HepG2 (cell line): Measurements from ENCODE around the gene NCOA6. TPM values are rescaled to one million over a fixed set of nuclear protein-coding genes. Genes with fewer than 3 reads are reported as not detected.

ENCODE experiments used
- AKAP8 ChIP-seq: sonication (generic); formaldehyde crosslinking; IDR thresholded peaks from 2 replicates; pipeline ENCODE4 v1.5.1; 2020; ENCODE audit warnings: mild to moderate bottlenecking, missing genetic modification reagents
- ARID4A ChIP-seq: sonication (generic); formaldehyde crosslinking; IDR thresholded peaks from 2 replicates; pipeline ENCODE4 v1.5.0; 2020; ENCODE audit warnings: mild to moderate bottlenecking, missing genetic modification reagents, borderline replicate concordance
- BATF2 ChIP-seq: sonication (generic); formaldehyde crosslinking; IDR thresholded peaks from 2 replicates; pipeline ENCODE4 v1.8.0; 2022; ENCODE audit warnings: mild to moderate bottlenecking, missing genetic modification reagents, moderate library complexity
- ELK4 ChIP-seq: sonication (generic); formaldehyde crosslinking; IDR thresholded peaks from 2 replicates; pipeline ENCODE4 v1.9.0; 2021; ENCODE audit warnings: missing genetic modification reagents, borderline replicate concordance
- ETS1 ChIP-seq: sonication (generic); formaldehyde crosslinking; IDR thresholded peaks from 2 replicates; pipeline ENCODE4 v1.4.0; 2020; ENCODE audit warnings: missing genetic modification reagents
- GPBP1L1 ChIP-seq: sonication (generic); formaldehyde crosslinking; IDR thresholded peaks from 2 replicates; pipeline ENCODE4 v1.5.0; 2020; ENCODE audit warnings: mild to moderate bottlenecking, missing genetic modification reagents
- JUN ChIP-seq: sonication (generic); formaldehyde crosslinking; IDR thresholded peaks from 2 replicates; pipeline ENCODE4 v1.4.0; 2020; ENCODE audit warnings: mild to moderate bottlenecking, missing genetic modification reagents
- MTERF4 ChIP-seq: sonication (generic); formaldehyde crosslinking; IDR thresholded peaks from 2 replicates; pipeline ENCODE4 v1.8.0; 2023; ENCODE audit warnings: mild to moderate bottlenecking, missing genetic modification reagents
- RFX3 ChIP-seq: IDR thresholded peaks from 2 replicates; pipeline ENCODE4 v1.6.1; 2016; ENCODE audit warnings: missing biosample characterization, missing genetic modification reagents
- THAP7 ChIP-seq: sonication (generic); formaldehyde crosslinking; IDR thresholded peaks from 2 replicates; pipeline ENCODE4 v1.8.1; 2023; ENCODE audit warnings: mild to moderate bottlenecking, missing genetic modification reagents
- ZC3H13 ChIP-seq: sonication (generic); formaldehyde crosslinking; IDR thresholded peaks from 2 replicates; pipeline ENCODE4 v1.8.1; 2023; ENCODE audit warnings: mild to moderate bottlenecking, missing genetic modification reagents, moderate library complexity
- ZNF12 ChIP-seq: sonication (generic); formaldehyde crosslinking; IDR thresholded peaks from 2 replicates; pipeline ENCODE4 v1.5.0; 2020; ENCODE audit warnings: missing genetic modification reagents
- ZNF124 ChIP-seq: sonication (generic); formaldehyde crosslinking; IDR thresholded peaks from 2 replicates; pipeline ENCODE4 v1.4.0; 2020; ENCODE audit warnings: missing genetic modification reagents
- ZNF280B ChIP-seq: sonication (generic); formaldehyde crosslinking; IDR thresholded peaks from 2 replicates; pipeline ENCODE4 v1.5.0; 2020; ENCODE audit warnings: missing genetic modification reagents, mild to moderate bottlenecking, borderline replicate concordance
- ZNF784 ChIP-seq: sonication (generic); formaldehyde crosslinking; IDR thresholded peaks from 2 replicates; pipeline ENCODE4 v1.5.1; 2020; ENCODE audit warnings: missing genetic modification reagents, mild to moderate bottlenecking, borderline replicate concordance
- ZSCAN31 ChIP-seq: sonication (generic); formaldehyde crosslinking; IDR thresholded peaks from 2 replicates; pipeline ENCODE4 v1.5.0; 2020; ENCODE audit warnings: low read depth, mild to moderate bottlenecking, missing genetic modification reagents
- polyA plus RNA-seq, 8 experiments: library from polyadenylated mRNA; depleted of rRNA in 3 of 8; stranded (reverse) in 7 of 8; unstranded in 1 of 8; fragments of >200 nt; fragmentation: Illumina TruSeq in 4 of 8; extraction: Trizol in 4 of 8; gene quantifications; 2 replicates each; pipeline versions ENCODE4 v1.2.1 to v1.2.3, GENCODE V29; 2011 to 2016; ENCODE audit warnings: low read depth in 4 of 8, missing spikeins in 1 of 8, mixed read lengths in 1 of 8; ENCODE audit not compliant: insufficient read depth in 1 of 8
- total RNA-seq, 5 experiments: library from RNA; depleted of rRNA; stranded (reverse); fragments of >200 nt; fragmentation: Illumina TruSeq; extraction: Trizol; gene quantifications; 2 replicates each; pipeline ENCODE4 v1.2.3, GENCODE V29; 2016; ENCODE audit warnings: low read depth in 1 of 5

NCOA6 gene
- total and polyA plus RNA-seq, 2 of the 13 experiments (the other 11 are each of a cell fraction or from before 2014, with no cell fraction given): 11.2 to 29.3 TPM

- no peak for TF ChIP-seq ZNF124 (CRISPR knock-in tag)
- TF ChIP-seq ETS1 (CRISPR knock-in tag): no peak
- TF ChIP-seq ZNF12 (CRISPR knock-in tag): no peak
- no peak for TF ChIP-seq THAP7
- TF ChIP-seq GPBP1L1 (CRISPR knock-in tag): no peak
- no peak for TF ChIP-seq ZNF784 (CRISPR knock-in tag)
- TF ChIP-seq ZC3H13 (CRISPR knock-in tag): no peak
- no peak for TF ChIP-seq ELK4 (CRISPR knock-in tag)
- 0 out of 2 replicates have a peak, but pooled peaks have one; percentile 51 for TF ChIP-seq JUN (CRISPR knock-in tag)
- TF ChIP-seq RFX3 (CRISPR knock-in tag): no peak
- TF ChIP-seq ZSCAN31 (CRISPR knock-in tag): no peak
- no peak for TF ChIP-seq BATF2 (CRISPR knock-in tag)
- no peak; the same call in 1 of the 2 replicates for TF ChIP-seq ARID4A (CRISPR knock-in tag)
- TF ChIP-seq ZNF280B (CRISPR knock-in tag): no peak
- TF ChIP-seq MTERF4 (CRISPR knock-in tag): no peak
- TF ChIP-seq AKAP8 (CRISPR knock-in tag): no peak
Measured at GRCh38 chr20:34689486-34689885, 136.0 kb downstream of the NCOA6 start (continued).
